Activated CD4-positive, CD25-positive, alpha-beta regulatory T cell (primary cell): ENCODE data around the gene ZIC3.

Source experiments
- DNase-seq, 4 experiments: peaks; one replicate each; lab custom pipeline; 2025; lab: John Stamatoyannopoulos, UW

The ZIC3 gene

GRCh38 chrX:137574102-137574783, 8.3 kb downstream of the ZIC3 start:
- DNase-seq = no peak

GRCh38 chrX:137574784-137575293, 8.9 kb downstream of the ZIC3 start:
- DNase-seq = no peak

- DNase-seq = no peak
Observed at GRCh38 chrX:137575596-137576255, 9.8 kb downstream of the ZIC3 start.

GRCh38 chrX:137587151-137587550, 21.2 kb downstream of the ZIC3 start:
- DNase-seq = no peak

GRCh38 chrX:137600769-137601168, 34.8 kb downstream of the ZIC3 start:
- no peak for DNase-seq
